HG02852 (cell line): ENCODE results near the gene CSF2RB.

Experiments used
- ATAC-seq: cut with Tn5 transposase; IDR thresholded peaks from one replicate; pipeline ENCODE4 v1.9.1; 2021; ENCODE audit warnings: mild to moderate bottlenecking, moderate library complexity; ENCODE audit not compliant: unreplicated experiment

The CSF2RB gene

DNA sequence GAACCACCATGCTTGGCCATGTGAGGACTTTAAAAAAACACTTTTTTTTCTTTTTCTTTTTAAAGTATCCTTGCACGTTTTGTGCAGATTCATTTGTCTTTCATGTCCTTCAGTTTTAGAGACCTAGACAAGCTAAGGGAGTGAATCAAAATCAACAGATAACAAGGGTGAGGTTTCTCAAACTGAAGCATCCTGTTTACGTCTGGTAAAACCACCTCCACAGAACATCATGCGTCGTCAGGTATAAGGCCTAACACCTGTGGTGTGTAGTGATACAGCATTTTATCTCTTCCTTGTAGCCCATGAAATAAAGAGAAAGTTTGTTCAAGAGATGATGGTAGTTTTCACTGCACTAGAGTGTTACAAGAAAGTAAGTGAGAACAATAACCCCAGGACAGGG is 26.3 kb upstream of the CSF2RB start:
- no peak for ATAC-seq

DNA sequence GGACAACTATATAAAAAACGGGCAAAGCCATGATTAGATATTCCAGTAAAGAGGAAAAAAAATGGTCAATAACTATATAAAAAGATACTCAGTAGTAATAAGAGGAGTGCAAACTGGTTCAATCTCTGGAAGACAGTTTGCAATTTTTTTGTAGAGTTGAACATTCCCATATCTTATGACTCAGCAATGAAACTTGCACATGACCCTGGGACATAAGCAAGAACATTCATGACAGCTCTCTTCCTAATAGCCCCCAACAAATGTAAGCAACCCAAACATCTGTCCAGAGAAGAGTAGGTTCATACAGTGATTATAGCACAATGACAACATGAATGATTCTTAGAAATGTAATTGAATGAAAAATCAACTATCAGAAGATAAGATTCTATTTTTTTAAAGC is 21.8 kb upstream of the CSF2RB start:
- ATAC-seq, result no peak

- no peak for ATAC-seq
Measured at GRCh38 chr22:36892292-36892691, 21.1 kb upstream of the CSF2RB start.

- ATAC-seq, result no peak
Measured at GRCh38 chr22:36893262-36893661, 20.2 kb upstream of the CSF2RB start.

DNA sequence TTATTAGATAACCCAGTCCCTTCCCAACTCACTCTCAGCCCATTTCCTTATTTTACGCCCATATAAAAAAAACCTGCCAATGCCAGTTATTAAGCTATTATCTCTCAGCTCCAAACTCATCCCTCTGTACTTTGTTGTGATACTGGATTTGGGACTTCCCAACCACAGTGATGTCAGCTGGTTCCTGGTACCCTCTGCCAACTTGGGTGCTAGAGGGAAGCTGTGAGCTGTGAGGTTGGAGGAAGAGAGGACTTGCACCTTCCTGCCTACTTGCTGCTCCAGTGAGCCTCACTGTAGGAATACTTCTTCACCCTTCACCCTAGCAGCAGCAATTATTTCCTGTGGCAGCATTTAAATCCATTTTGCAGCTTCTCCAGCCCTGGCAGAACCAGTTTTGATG is 19.2 kb upstream of the CSF2RB start:
- no peak for ATAC-seq

- ATAC-seq, result no peak
Measured at GRCh38 chr22:36897611-36898010, 15.8 kb upstream of the CSF2RB start.

GRCh38 chr22:36898690-36899089 is 14.7 kb upstream of the CSF2RB start:
- no peak for ATAC-seq

- no peak for ATAC-seq
Measured at GRCh38 chr22:36899498-36899897, 13.9 kb upstream of the CSF2RB start.

GRCh38 chr22:36900225-36900624 is 13.2 kb upstream of the CSF2RB start:
- ATAC-seq, result no peak

DNA sequence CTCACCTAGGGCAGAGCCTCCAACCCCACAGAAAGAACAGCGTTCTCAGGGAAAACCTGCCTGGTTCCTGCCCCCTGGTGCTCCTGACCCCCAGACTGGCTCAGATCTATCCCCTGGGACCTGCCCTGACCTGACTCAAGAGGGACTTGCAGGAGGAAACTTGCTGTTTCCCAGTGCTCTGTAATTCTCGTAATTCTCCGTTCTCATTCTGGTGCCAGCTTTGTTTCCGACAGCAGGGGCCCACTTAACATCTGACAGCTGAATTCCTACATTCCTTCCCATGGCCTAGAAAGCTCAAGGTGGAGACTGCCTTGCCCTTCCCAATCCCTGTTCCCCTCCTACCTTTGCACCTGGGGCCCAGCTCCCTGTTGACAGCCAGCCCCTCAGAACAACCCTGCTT is 12.5 kb upstream of the CSF2RB start:
- ATAC-seq, result no peak

GRCh38 chr22:36901411-36902142 is 11.9 kb upstream of the CSF2RB start:
- peak; percentile 72 for ATAC-seq

- no peak for ATAC-seq
Measured at GRCh38 chr22:36902143-36902926, 11.1 kb upstream of the CSF2RB start.

- ATAC-seq, result no peak
Measured at GRCh38 chr22:36904260-36904880, 9.1 kb upstream of the CSF2RB start.

GRCh38 chr22:36907253-36908195 is 5.9 kb upstream of the CSF2RB start:
- ATAC-seq, result no peak

GRCh38 chr22:36910461-36910860 is 3.0 kb upstream of the CSF2RB start:
- ATAC-seq, result no peak

DNA sequence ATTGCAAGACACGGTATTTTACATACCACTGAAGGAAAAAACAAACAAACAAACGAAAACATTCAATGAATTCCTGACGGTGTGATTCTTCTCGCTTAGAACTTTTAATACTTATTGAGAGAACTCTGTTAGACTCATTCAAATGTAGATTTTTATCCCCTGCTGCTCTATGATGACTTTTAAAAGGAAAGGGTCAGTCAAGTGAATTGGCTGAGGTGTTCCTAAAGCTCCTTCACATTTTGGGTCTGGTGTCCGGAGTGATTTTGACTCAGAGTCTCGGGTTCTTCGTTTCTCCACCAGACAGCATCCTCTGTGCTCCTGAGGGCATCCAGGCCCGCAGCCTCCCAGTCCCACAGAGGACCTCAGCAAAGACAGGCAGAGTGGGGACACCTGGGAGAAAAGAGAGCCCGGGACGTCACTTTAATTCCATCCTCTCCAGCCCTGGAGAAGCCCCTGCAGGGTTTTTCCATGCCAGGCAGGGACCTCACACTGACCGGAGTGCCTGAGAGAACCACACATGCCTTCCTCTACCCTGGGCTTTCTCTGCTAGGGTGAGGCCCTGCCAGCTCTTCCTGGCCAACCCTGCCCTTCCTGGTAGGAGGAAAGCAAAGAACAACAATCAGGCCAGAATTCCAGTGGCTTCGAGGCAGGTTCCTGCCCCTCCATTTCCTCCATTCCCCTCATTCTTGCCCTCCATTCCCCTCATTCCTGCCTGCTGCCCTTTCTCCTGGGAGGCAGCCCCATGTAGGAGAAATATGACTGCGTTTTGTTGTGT is 1.4 kb upstream of the CSF2RB start:
- no peak for ATAC-seq

GRCh38 chr22:36912694-36913426 is 568 bp upstream of the CSF2RB start:
- no peak for ATAC-seq

- no peak for ATAC-seq
Measured at GRCh38 chr22:36914390-36914752, 943 bp downstream of the CSF2RB start.

GRCh38 chr22:36916034-36916433 is 2.6 kb downstream of the CSF2RB start:
- no peak for ATAC-seq
